ENCODE data around the gene KIF13A.
A peak's percentile ranks its signal among the peaks of the same experiment; 100 is the strongest.

The KIF13A gene

GRCh38 chr6:17930321-17930993 is 57.0 kb downstream of the KIF13A start:
- DNase-seq, result peak; percentile 44

GRCh38 chr6:17928514-17929430 is 58.7 kb downstream of the KIF13A start:
- peak; percentile 76 for DNase-seq

GRCh38 chr6:17927705-17928104 is 59.7 kb downstream of the KIF13A start:
- DNase-seq, result no peak

- DNase-seq, result peak; percentile 41
Observed at GRCh38 chr6:17923401-17923863, 64.0 kb downstream of the KIF13A start.

- DNase-seq, result no peak
Observed at GRCh38 chr6:17921454-17921853, 66.0 kb downstream of the KIF13A start.

- no peak for DNase-seq
Observed at GRCh38 chr6:17919496-17919895, 67.9 kb downstream of the KIF13A start.

GRCh38 chr6:17917837-17918763 is 69.3 kb downstream of the KIF13A start:
- no peak for DNase-seq

GRCh38 chr6:17914651-17915050 is 72.8 kb downstream of the KIF13A start:
- DNase-seq, result no peak

GRCh38 chr6:17912521-17912920 is 74.9 kb downstream of the KIF13A start:
- no peak for DNase-seq

GRCh38 chr6:17911656-17912055 is 75.8 kb downstream of the KIF13A start:
- DNase-seq, result peak; percentile 75

- no peak for DNase-seq
Observed at GRCh38 chr6:17910189-17910588, 77.2 kb downstream of the KIF13A start.

GRCh38 chr6:17908831-17909230 is 78.6 kb downstream of the KIF13A start:
- no peak for DNase-seq

- DNase-seq, result peak; percentile 99
Observed at GRCh38 chr6:17907406-17908229, 79.8 kb downstream of the KIF13A start.

- DNase-seq, result peak; percentile 86
Observed at GRCh38 chr6:17905611-17906592, 81.5 kb downstream of the KIF13A start.

GRCh38 chr6:17904491-17905120 is 82.8 kb downstream of the KIF13A start:
- no peak for DNase-seq

- peak; percentile 25 for DNase-seq
Observed at GRCh38 chr6:17902974-17903373, 84.5 kb downstream of the KIF13A start.

GRCh38 chr6:17901493-17901892 is 85.9 kb downstream of the KIF13A start:
- no peak for DNase-seq

- no peak for DNase-seq
Observed at GRCh38 chr6:17900011-17900410, 87.4 kb downstream of the KIF13A start.

- DNase-seq, result no peak
Observed at GRCh38 chr6:17899491-17899890, 87.9 kb downstream of the KIF13A start.

- no peak for DNase-seq
Observed at GRCh38 chr6:17897681-17898080, 89.8 kb downstream of the KIF13A start.

All from HCEC 1CT (cell line).